ENCODE data around the gene RELN. TPM values are rescaled to one million over a fixed set of nuclear protein-coding genes. Genes with fewer than 3 reads are reported as not detected.

RELN gene
- total and polyA plus RNA-seq, 4 donors, result 0.26 to 3.6 (median 1.4) TPM; not detected in 1

- no peaks in the 10 kb centered on the region for H3K4me1 ChIP-seq (ENCODE audit: control insufficient read depth in 1 of 2, insufficient read depth in 2 of 2, low read length in 2 of 2)
- no peaks in the 10 kb centered on the region for H3K9me3 ChIP-seq (ENCODE audit: control insufficient read depth, low read length)
- intact Hi-C loops (cut with DNase I), result no loop called here
- DNase-seq (no peak), ATAC-seq (ENCODE audit: low FRiP score) (no peak)
- no peaks in the 10 kb centered on the region for H3K27me3 ChIP-seq (ENCODE audit: control insufficient read depth in 1 of 2, insufficient read depth in 2 of 2, low read length in 1 of 2)
- H3K36me3 ChIP-seq (ENCODE audit: control insufficient read depth in 1 of 2, insufficient read depth in 2 of 2, low read length in 1 of 2), result no peaks in the 10 kb centered on the region
- no peak overlapping the region for H3K27ac ChIP-seq (ENCODE audit: low read depth in 1 of 2, low read length in 2 of 2)
- WGBS, 2 donors, result 82 to 84% methylated on average over 3 of the region's 3 CpGs
- H3K4me3 ChIP-seq (ENCODE audit: low read length in 2 of 2), result no peak overlapping the region
Measured at GRCh38 chr7:103941976-103942375, 47.5 kb downstream of the RELN start.

GRCh38 chr7:103940382-103941268, 48.8 kb downstream of the RELN start:
- H3K4me1 ChIP-seq (ENCODE audit: control insufficient read depth in 1 of 2, insufficient read depth in 2 of 2, low read length in 2 of 2), result no peaks in the 10 kb centered on the region
- DNase-seq, result no peak
- no peak overlapping the region for H3K27ac ChIP-seq (ENCODE audit: low read depth in 1 of 2, low read length in 2 of 2)
- no peak for ATAC-seq (ENCODE audit: low FRiP score)
- WGBS, 2 donors, result 48 to 55% methylated on average over 6 of the region's 6 CpGs
- no peaks in the 10 kb centered on the region for H3K9me3 ChIP-seq (ENCODE audit: control insufficient read depth, low read length)
- no peaks in the 10 kb centered on the region for H3K36me3 ChIP-seq (ENCODE audit: control insufficient read depth in 1 of 2, insufficient read depth in 2 of 2, low read length in 1 of 2)
- no peak overlapping the region for H3K4me3 ChIP-seq (ENCODE audit: low read length in 2 of 2)
- no peaks in the 10 kb centered on the region for H3K27me3 ChIP-seq (ENCODE audit: control insufficient read depth in 1 of 2, insufficient read depth in 2 of 2, low read length in 1 of 2)
- intact Hi-C loops (cut with DNase I), result no loop called here

GRCh38 chr7:103937680-103938079, 51.8 kb downstream of the RELN start:
- no peak overlapping the region for H3K4me3 ChIP-seq (ENCODE audit: low read length in 2 of 2)
- H3K36me3 ChIP-seq (ENCODE audit: control insufficient read depth in 1 of 2, insufficient read depth in 2 of 2, low read length in 1 of 2), result no peaks in the 10 kb centered on the region
- no peak overlapping the region for H3K27ac ChIP-seq (ENCODE audit: low read depth in 1 of 2, low read length in 2 of 2)
- ATAC-seq (ENCODE audit: low FRiP score) (no peak), DNase-seq (no peak)
- H3K27me3 ChIP-seq (ENCODE audit: control insufficient read depth in 1 of 2, insufficient read depth in 2 of 2, low read length in 1 of 2), result no peaks in the 10 kb centered on the region
- H3K4me1 ChIP-seq (ENCODE audit: control insufficient read depth in 1 of 2, insufficient read depth in 2 of 2, low read length in 2 of 2), result no peaks in the 10 kb centered on the region
- intact Hi-C loops (cut with DNase I), result no loop called here
- no peaks in the 10 kb centered on the region for H3K9me3 ChIP-seq (ENCODE audit: control insufficient read depth, low read length)
- WGBS, 2 donors, result 78 to 86% methylated on average over 3 of the region's 3 CpGs

GRCh38 chr7:103936558-103936957, 52.9 kb downstream of the RELN start:
- H3K9me3 ChIP-seq (ENCODE audit: control insufficient read depth, low read length), result no peaks in the 10 kb centered on the region
- WGBS, 2 donors, result 61 to 65% methylated on average over 2 of the region's 2 CpGs
- no peaks in the 10 kb centered on the region for H3K4me1 ChIP-seq (ENCODE audit: control insufficient read depth in 1 of 2, insufficient read depth in 2 of 2, low read length in 2 of 2)
- intact Hi-C loops (cut with DNase I), result no loop called here
- H3K27ac ChIP-seq (ENCODE audit: low read depth in 1 of 2, low read length in 2 of 2), result no peak overlapping the region
- H3K27me3 ChIP-seq (ENCODE audit: control insufficient read depth in 1 of 2, insufficient read depth in 2 of 2, low read length in 1 of 2), result no peaks in the 10 kb centered on the region
- DNase-seq (no peak), ATAC-seq (ENCODE audit: low FRiP score) (no peak)
- no peaks in the 10 kb centered on the region for H3K36me3 ChIP-seq (ENCODE audit: control insufficient read depth in 1 of 2, insufficient read depth in 2 of 2, low read length in 1 of 2)
- H3K4me3 ChIP-seq (ENCODE audit: low read length in 2 of 2), result no peak overlapping the region

- Histone ChIP-seq H3K27ac (ENCODE audit: low read depth in 1 of 2, low read length in 2 of 2) (no peak overlapping the region), H3K36me3 (ENCODE audit: control insufficient read depth in 1 of 2, insufficient read depth in 2 of 2, low read length in 1 of 2) (no peaks in the 10 kb centered on the region), H3K27me3 (ENCODE audit: control insufficient read depth in 1 of 2, insufficient read depth in 2 of 2, low read length in 1 of 2) (peaks cover 0 to 2% of the 10 kb centered on the region in 2 donors), H3K4me1 (ENCODE audit: control insufficient read depth in 1 of 2, insufficient read depth in 2 of 2, low read length in 2 of 2) (no peaks in the 10 kb centered on the region), H3K9me3 (ENCODE audit: control insufficient read depth, low read length) (no peaks in the 10 kb centered on the region), H3K4me3 (ENCODE audit: low read length in 2 of 2) (no peak overlapping the region)
- intact Hi-C loops (cut with DNase I), result no loop called here
- WGBS, 2 donors, result 0 to 31% methylated on average over 1 of the region's 1 CpG
- ATAC-seq (ENCODE audit: low FRiP score) (no peak), DNase-seq (no peak)
Measured at GRCh38 chr7:103934508-103934907, 55.0 kb downstream of the RELN start.

GRCh38 chr7:103932389-103932788, 57.1 kb downstream of the RELN start:
- WGBS, 2 donors, result 29 to 34% methylated on average over 2 of the region's 2 CpGs
- no peak overlapping the region for H3K4me3 ChIP-seq (ENCODE audit: low read length in 2 of 2)
- no peak for ATAC-seq (ENCODE audit: low FRiP score)
- no peak overlapping the region for H3K27ac ChIP-seq (ENCODE audit: low read depth in 1 of 2, low read length in 2 of 2)
- no peaks in the 10 kb centered on the region for H3K9me3 ChIP-seq (ENCODE audit: control insufficient read depth, low read length)
- no peak for DNase-seq
- intact Hi-C loops (cut with DNase I), result no loop called here
- H3K36me3 ChIP-seq (ENCODE audit: control insufficient read depth in 1 of 2, insufficient read depth in 2 of 2, low read length in 1 of 2), result no peaks in the 10 kb centered on the region
- H3K4me1 ChIP-seq (ENCODE audit: control insufficient read depth in 1 of 2, insufficient read depth in 2 of 2, low read length in 2 of 2), result no peaks in the 10 kb centered on the region
- peaks cover 0 to 2% of the 10 kb centered on the region in 2 donors for H3K27me3 ChIP-seq (ENCODE audit: control insufficient read depth in 1 of 2, insufficient read depth in 2 of 2, low read length in 1 of 2)

- DNase-seq (no peak), ATAC-seq (ENCODE audit: low FRiP score) (no peak)
- no peak overlapping the region for H3K27ac ChIP-seq (ENCODE audit: low read depth in 1 of 2, low read length in 2 of 2)
- no peak overlapping the region for H3K4me3 ChIP-seq (ENCODE audit: low read length in 2 of 2)
- H3K27me3 ChIP-seq (ENCODE audit: control insufficient read depth in 1 of 2, insufficient read depth in 2 of 2, low read length in 1 of 2), result peaks cover 0 to 2% of the 10 kb centered on the region in 2 donors
- H3K36me3 ChIP-seq (ENCODE audit: control insufficient read depth in 1 of 2, insufficient read depth in 2 of 2, low read length in 1 of 2), result no peaks in the 10 kb centered on the region
- intact Hi-C loops (cut with DNase I), result no loop called here
- H3K4me1 ChIP-seq (ENCODE audit: control insufficient read depth in 1 of 2, insufficient read depth in 2 of 2, low read length in 2 of 2), result no peaks in the 10 kb centered on the region
- WGBS, 2 donors, result 31 to 51% methylated on average over 1 of the region's 1 CpG
- H3K9me3 ChIP-seq (ENCODE audit: control insufficient read depth, low read length), result no peaks in the 10 kb centered on the region
Measured at GRCh38 chr7:103929901-103930311, 59.6 kb downstream of the RELN start.

GRCh38 chr7:103928581-103928980, 60.9 kb downstream of the RELN start:
- intact Hi-C loops (cut with DNase I), result no loop called here
- WGBS, 2 donors, result 39 to 42% methylated on average over 1 of the region's 1 CpG
- H3K36me3 ChIP-seq (ENCODE audit: control insufficient read depth in 1 of 2, insufficient read depth in 2 of 2, low read length in 1 of 2), result no peaks in the 10 kb centered on the region
- H3K4me3 ChIP-seq (ENCODE audit: low read length in 2 of 2), result no peak overlapping the region
- H3K27ac ChIP-seq (ENCODE audit: low read depth in 1 of 2, low read length in 2 of 2), result no peak overlapping the region
- no peaks in the 10 kb centered on the region for H3K4me1 ChIP-seq (ENCODE audit: control insufficient read depth in 1 of 2, insufficient read depth in 2 of 2, low read length in 2 of 2)
- DNase-seq, result no peak
- H3K27me3 ChIP-seq (ENCODE audit: control insufficient read depth in 1 of 2, insufficient read depth in 2 of 2, low read length in 1 of 2), result peaks cover 0 to 2% of the 10 kb centered on the region in 2 donors
- no peaks in the 10 kb centered on the region for H3K9me3 ChIP-seq (ENCODE audit: control insufficient read depth, low read length)
- no peak for ATAC-seq (ENCODE audit: low FRiP score)

- DNase-seq, result no peak
- Histone ChIP-seq H3K4me1 (ENCODE audit: control insufficient read depth in 1 of 2, insufficient read depth in 2 of 2, low read length in 2 of 2) (no peaks in the 10 kb centered on the region), H3K9me3 (ENCODE audit: control insufficient read depth, low read length) (no peaks in the 10 kb centered on the region), H3K4me3 (ENCODE audit: low read length in 2 of 2) (no peak overlapping the region), H3K27me3 (ENCODE audit: control insufficient read depth in 1 of 2, insufficient read depth in 2 of 2, low read length in 1 of 2) (no peaks in the 10 kb centered on the region), H3K27ac (ENCODE audit: low read depth in 1 of 2, low read length in 2 of 2) (no peak overlapping the region), H3K36me3 (ENCODE audit: control insufficient read depth in 1 of 2, insufficient read depth in 2 of 2, low read length in 1 of 2) (no peaks in the 10 kb centered on the region)
- no peak for ATAC-seq (ENCODE audit: low FRiP score)
- intact Hi-C loops (cut with DNase I), result no loop called here
- WGBS, 2 donors, result 68 to 83% methylated on average over 4 of the region's 4 CpGs
Measured at GRCh38 chr7:103924184-103924583, 65.3 kb downstream of the RELN start.

Data from aorta (tissue), 5 donors.